Tibial nerve (tissue), 3 donors: ENCODE results near the gene FBXW12.

Source experiments
- POLR2A ChIP-seq, 2 donors: fragments of 450-650 bp; IDR thresholded peaks; one replicate each; pipeline ENCODE4 v1.6.1; 2017; ENCODE audit warnings: antibody characterized with exemption in 2 of 2, mild to moderate bottlenecking in 2 of 2, moderate library complexity in 2 of 2
- TF ChIP-seq, protein P1 (sequence below), 5 experiments: fragments of 200-600 bp in 3 of 5; fragments of 450-650 bp in 2 of 5; sonication (generic) in 3 of 5; IDR thresholded peaks; one replicate each; pipeline ENCODE4 v1.5.1; 2016 to 2019; ENCODE audit warnings: antibody characterized with exemption in 5 of 5, mild to moderate bottlenecking in 3 of 5, moderate library complexity in 2 of 5

DNA sequence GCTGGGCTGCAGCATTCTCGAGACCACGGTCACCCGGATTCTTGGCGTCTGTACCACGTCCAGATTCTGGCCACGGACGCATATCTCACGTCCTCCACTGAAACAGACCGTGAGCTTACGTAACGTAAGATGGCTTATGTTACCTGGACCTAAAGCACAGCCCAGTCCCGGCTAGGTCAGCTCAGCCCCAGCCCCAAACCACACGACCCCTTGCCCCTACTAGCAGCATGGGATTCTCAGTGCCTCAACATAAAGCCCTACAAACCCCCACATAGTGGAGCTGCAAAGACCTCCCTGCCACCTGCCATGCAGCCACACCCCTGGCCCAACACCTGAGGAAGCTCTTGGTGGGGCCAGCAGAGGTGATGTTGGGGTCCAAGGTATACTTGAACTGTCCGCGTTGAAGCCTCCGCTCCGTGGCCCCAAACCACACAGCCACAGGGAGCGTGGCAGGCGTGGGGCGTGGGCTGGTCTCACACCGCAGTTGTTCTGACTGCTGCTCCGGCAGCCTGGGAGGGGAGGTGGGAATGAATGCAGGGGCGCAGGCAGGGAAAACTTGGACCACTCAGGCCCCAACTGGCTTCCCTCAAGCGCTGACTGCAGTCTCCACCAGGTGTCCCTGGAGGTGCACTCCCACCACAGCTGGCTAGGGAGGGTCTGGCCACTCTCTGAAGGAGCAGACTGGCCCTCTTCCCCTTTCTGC, 43.4 kb downstream of the FBXW12 start:
- TF ChIP-seq, protein P1, sequence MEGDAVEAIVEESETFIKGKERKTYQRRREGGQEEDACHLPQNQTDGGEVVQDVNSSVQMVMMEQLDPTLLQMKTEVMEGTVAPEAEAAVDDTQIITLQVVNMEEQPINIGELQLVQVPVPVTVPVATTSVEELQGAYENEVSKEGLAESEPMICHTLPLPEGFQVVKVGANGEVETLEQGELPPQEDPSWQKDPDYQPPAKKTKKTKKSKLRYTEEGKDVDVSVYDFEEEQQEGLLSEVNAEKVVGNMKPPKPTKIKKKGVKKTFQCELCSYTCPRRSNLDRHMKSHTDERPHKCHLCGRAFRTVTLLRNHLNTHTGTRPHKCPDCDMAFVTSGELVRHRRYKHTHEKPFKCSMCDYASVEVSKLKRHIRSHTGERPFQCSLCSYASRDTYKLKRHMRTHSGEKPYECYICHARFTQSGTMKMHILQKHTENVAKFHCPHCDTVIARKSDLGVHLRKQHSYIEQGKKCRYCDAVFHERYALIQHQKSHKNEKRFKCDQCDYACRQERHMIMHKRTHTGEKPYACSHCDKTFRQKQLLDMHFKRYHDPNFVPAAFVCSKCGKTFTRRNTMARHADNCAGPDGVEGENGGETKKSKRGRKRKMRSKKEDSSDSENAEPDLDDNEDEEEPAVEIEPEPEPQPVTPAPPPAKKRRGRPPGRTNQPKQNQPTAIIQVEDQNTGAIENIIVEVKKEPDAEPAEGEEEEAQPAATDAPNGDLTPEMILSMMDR (IDR thresholded peaks at IDR 0.05): no peak
- no peak for TF ChIP-seq POLR2A (IDR thresholded peaks at IDR 0.05)
